NB4 (cell line): ENCODE measurements around the gene CDK18.

Source experiments
- DNase-seq: peaks from one replicate; pipeline ENCODE4 v3.0.0; 2010; ENCODE audit warnings: low read depth
- H3K4me3 ChIP-seq: one replicate; pipeline ENCODE4 v1.5.1; 2011; ENCODE audit warnings: mild to moderate bottlenecking, low read depth, low read length, moderate library complexity
- CTCF ChIP-seq: IDR thresholded peaks from one replicate; pipeline ENCODE4 v1.5.1; 2012; ENCODE audit warnings: low read depth, low read length
- MAX ChIP-seq: IDR thresholded peaks from 2 replicates; pipeline ENCODE4 v1.6.1; 2011; ENCODE audit warnings: low read depth, low read length
- MYC ChIP-seq: IDR thresholded peaks from 2 replicates; pipeline ENCODE4 v1.6.1; 2011; ENCODE audit warnings: low read depth, low read length
- POLR2A ChIP-seq: IDR thresholded peaks from 2 replicates; pipeline ENCODE4 v1.6.1; 2011; ENCODE audit warnings: mild to moderate bottlenecking; ENCODE audit not compliant: insufficient read length; ENCODE audit errors: extremely low read depth

Gene CDK18

GRCh38 chr1:205517763-205518162 is 13.3 kb downstream of the CDK18 start:
- no peak overlapping the region for H3K4me3 ChIP-seq
- TF ChIP-seq CTCF, result no peak
- no peak for TF ChIP-seq MAX
- no peak for TF ChIP-seq POLR2A
- no peak for TF ChIP-seq MYC
- no peak for DNase-seq

GRCh38 chr1:205518661-205519540 is 14.4 kb downstream of the CDK18 start:
- H3K4me3 ChIP-seq, result no peak overlapping the region
- no peak for DNase-seq

GRCh38 chr1:205519541-205520131 is 15.2 kb downstream of the CDK18 start:
- H3K4me3 ChIP-seq, result no peak overlapping the region
- no peak for DNase-seq
- no peak for TF ChIP-seq CTCF
- TF ChIP-seq MYC, result no peak
- TF ChIP-seq POLR2A, result no peak
- TF ChIP-seq MAX, result no peak

More at GRCh38 chr1:205518661-205519540, 14.4 kb downstream of the CDK18 start:
- TF ChIP-seq POLR2A, result no peak

GRCh38 chr1:205520709-205521108 is 16.2 kb downstream of the CDK18 start:
- no peak for DNase-seq
- no peak overlapping the region for H3K4me3 ChIP-seq
- TF ChIP-seq CTCF (no peak), MAX (no peak), POLR2A (no peak), MYC (no peak)

- no peak for DNase-seq
- TF ChIP-seq POLR2A (no peak), MAX (no peak), CTCF (no peak), MYC (no peak)
- H3K4me3 ChIP-seq, result no peak overlapping the region
Observed at GRCh38 chr1:205521686-205522085, 17.2 kb downstream of the CDK18 start.

GRCh38 chr1:205522692-205523091 is 18.2 kb downstream of the CDK18 start:
- no peak overlapping the region for H3K4me3 ChIP-seq
- no peak for TF ChIP-seq CTCF
- TF ChIP-seq MYC, result no peak
- TF ChIP-seq MAX, result no peak
- DNase-seq, result no peak
